K562 (cell line): ENCODE data around the gene RAB3D. TPM values are rescaled to one million over a fixed set of nuclear protein-coding genes. Genes with fewer than 3 reads are reported as not detected.
A peak's percentile ranks its signal among the peaks of the same experiment; 100 is the strongest.

ENCODE experiments used
- ATF1 ChIP-seq, 2 experiments: fragments of 450-650 bp in 1 of 2; IDR thresholded peaks; 2 replicates each; pipeline ENCODE4 v1.6.1; 2016; ENCODE audit warnings: missing compliant biosample characterization in 1 of 2, missing genetic modification characterization in 1 of 2
- E2F3 ChIP-seq: fragments of 250-450 bp; sonication (Bioruptor Pico); IDR thresholded peaks from 2 replicates; pipeline ENCODE4 v1.4.0; 2020; ENCODE audit warnings: mild to moderate bottlenecking
- HCFC1 ChIP-seq: IDR thresholded peaks from 2 replicates; pipeline ENCODE4 v1.6.1; 2012; ENCODE audit warnings: low read depth, low read length, improper control_type of control experiment
- HIVEP1 ChIP-seq: fragments of 250-450 bp; sonication (Bioruptor Pico); IDR thresholded peaks from 2 replicates; pipeline ENCODE4 v1.4.0; 2020; ENCODE audit warnings: mild to moderate bottlenecking
- JUN ChIP-seq, 2 experiments: sonication (generic) in 1 of 2; formaldehyde crosslinking in 1 of 2; IDR thresholded peaks; 2 replicates each; pipeline versions ENCODE4 v1.6.1 to v1.8.0; 2012 to 2022; ENCODE audit warnings: borderline replicate concordance in 2 of 2, mild to moderate bottlenecking in 2 of 2, improper control_type of control experiment in 1 of 2, low read depth in 1 of 2, low read length in 1 of 2, missing genetic modification reagents in 1 of 2
- NCOA1 ChIP-seq: fragments of 450-650 bp; IDR thresholded peaks from 2 replicates; pipeline ENCODE4 v1.6.1; 2016; ENCODE audit warnings: low read depth
- NFIC ChIP-seq: fragments of 450-650 bp; IDR thresholded peaks from 2 replicates; pipeline ENCODE4 v1.6.1; 2017; ENCODE audit warnings: mild to moderate bottlenecking, inconsistent platforms
- RFX5 ChIP-seq: IDR thresholded peaks from 2 replicates; pipeline ENCODE4 v1.6.1; 2011; ENCODE audit warnings: low read depth, mild to moderate bottlenecking, improper control_type of control experiment, low read length
- TBP ChIP-seq: optimal IDR thresholded peaks from 2 replicates; pipeline ENCODE3; 2011; ENCODE audit warnings: low read depth, low read length, improper control_type of control experiment
- ZNF134 ChIP-seq: fragments of 250-450 bp; sonication (Bioruptor Pico); conservative IDR thresholded peaks from 2 replicates; pipeline ENCODE4 v1.4.0; 2020
- ZNF444 ChIP-seq: fragments of 250-450 bp; sonication (Bioruptor Pico); IDR thresholded peaks from 2 replicates; pipeline ENCODE4 v1.4.0; 2020; ENCODE audit warnings: mild to moderate bottlenecking, moderate library complexity
- ZNF644 ChIP-seq: fragments of 200-800 bp; sonication (Bioruptor generic); IDR thresholded peaks from 2 replicates; pipeline ENCODE4 v1.6.1; 2016; ENCODE audit warnings: low read depth, missing genetic modification characterization, missing compliant biosample characterization
- polyA plus RNA-seq, 8 experiments: library from polyadenylated mRNA; depleted of rRNA in 4 of 8; stranded (reverse) in 5 of 8; unstranded in 3 of 8; fragments of >200 nt; fragmentation: Nextera tagmentation in 2 of 8; fragmentation: Illumina TruSeq in 1 of 8; extraction: Ambion mirVana in 2 of 8; extraction: Trizol in 1 of 8; gene quantifications; 2 replicates each; pipeline versions ENCODE4 v1.2.1 to v1.2.3, GENCODE V29; 2011 to 2014; ENCODE audit warnings: inconsistent platforms in 1 of 8, missing spikeins in 1 of 8
- total RNA-seq, 7 experiments: library from RNA; depleted of rRNA in 6 of 7; stranded (reverse); fragments of >200 nt in 6 of 7; fragmentation: Illumina TruSeq in 2 of 7; extraction: Trizol in 2 of 7; gene quantifications; 2 replicates each; pipeline versions ENCODE4 v1.2.1 to v1.2.3, GENCODE V29; 2011 to 2021; ENCODE audit warnings: low replicate concordance in 1 of 7
- TF ChIP-seq, protein P1 (sequence below), 2 experiments: fragments of 150-350 bp in 1 of 2; IDR thresholded peaks; 2 replicates each; pipeline ENCODE4 v1.6.1; 2012 to 2016; ENCODE audit warnings: low read depth in 2 of 2, low read length in 2 of 2, mild to moderate bottlenecking in 1 of 2, moderate library complexity in 1 of 2
- TF ChIP-seq, protein P2 (sequence below): fragments of 250-450 bp; sonication (Bioruptor Pico); IDR thresholded peaks from 2 replicates; pipeline ENCODE4 v1.4.0; 2020; ENCODE audit warnings: mild to moderate bottlenecking
- TF ChIP-seq, protein P3 (sequence below): fragments of 450-650 bp; formaldehyde crosslinking; IDR thresholded peaks from 2 replicates; pipeline ENCODE4 v1.4.0; 2022; ENCODE audit warnings: missing genetic modification characterization

Gene RAB3D
- total and polyA plus RNA-seq, 9 of the 15 experiments (the other 6 are each of a cell fraction or from before 2014, with no cell fraction given) = 0.34 to 3.3 (median 1.3) TPM

DNA sequence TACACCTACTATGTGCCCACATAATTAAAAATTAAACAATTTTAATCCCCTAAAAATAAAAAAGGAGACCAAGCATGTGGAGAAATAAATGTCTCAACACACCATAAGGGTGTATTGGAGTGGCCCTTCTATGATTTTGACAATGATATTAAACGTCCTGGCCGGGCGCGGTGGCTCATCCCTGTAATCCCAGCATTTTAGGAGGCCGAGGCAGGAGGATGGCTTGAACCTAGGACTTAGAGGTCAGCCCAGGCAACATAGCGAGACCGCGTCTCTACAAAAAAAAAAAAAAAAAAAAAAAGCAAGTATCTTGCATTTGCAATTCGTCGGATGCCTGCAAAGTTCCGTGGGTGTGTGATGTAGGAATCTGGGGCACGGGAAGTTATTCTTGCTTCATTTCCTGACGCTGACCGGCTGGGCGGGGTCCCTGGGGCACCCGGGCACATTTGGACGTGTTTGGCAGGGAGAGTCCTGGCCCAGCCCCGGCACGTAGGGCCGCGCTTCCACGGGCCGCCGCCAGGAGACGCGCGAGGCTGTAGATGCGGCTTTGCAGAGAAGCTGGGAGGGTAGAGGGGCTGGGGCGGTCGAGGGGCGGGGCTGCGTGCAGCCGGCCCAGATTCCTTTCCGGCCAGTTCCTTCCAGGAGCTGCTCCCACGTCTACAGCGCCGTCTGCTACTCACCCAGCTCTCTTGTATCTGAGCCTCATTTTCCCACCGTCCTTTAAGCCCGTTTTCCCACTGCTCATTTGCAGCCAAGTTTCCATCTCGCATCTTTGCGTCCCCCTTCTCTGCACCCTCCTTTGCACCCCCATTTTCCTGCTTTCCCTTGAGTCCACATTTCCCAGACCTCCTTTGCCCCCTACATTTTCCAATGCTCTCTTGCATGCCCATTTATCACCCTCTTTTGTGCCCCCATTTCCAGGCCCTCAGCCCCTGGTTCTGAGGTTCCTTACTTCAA lies 45.7 kb downstream of the RAB3D start (continued):
- TF ChIP-seq JUN (IDR thresholded peaks at IDR 0.05; ENCODE audit: borderline replicate concordance, low read depth, low read length) = no peak
- TF ChIP-seq JUN (CRISPR knock-in tag; IDR thresholded peaks at IDR 0.05; ENCODE audit: borderline replicate concordance) = no peak
- no peak for TF ChIP-seq NFIC
- 0 out of 2 replicates have a peak, but pooled peaks have one; percentile 20 for TF ChIP-seq NCOA1
- TF ChIP-seq E2F3 (CRISPR knock-in tag) = no peak
- no peak; the same call in 1 of the 2 replicates for TF ChIP-seq HCFC1
- no peak for TF ChIP-seq ZNF444 (CRISPR knock-in tag)
- TF ChIP-seq HIVEP1 = no peak
- TF ChIP-seq, protein P1, sequence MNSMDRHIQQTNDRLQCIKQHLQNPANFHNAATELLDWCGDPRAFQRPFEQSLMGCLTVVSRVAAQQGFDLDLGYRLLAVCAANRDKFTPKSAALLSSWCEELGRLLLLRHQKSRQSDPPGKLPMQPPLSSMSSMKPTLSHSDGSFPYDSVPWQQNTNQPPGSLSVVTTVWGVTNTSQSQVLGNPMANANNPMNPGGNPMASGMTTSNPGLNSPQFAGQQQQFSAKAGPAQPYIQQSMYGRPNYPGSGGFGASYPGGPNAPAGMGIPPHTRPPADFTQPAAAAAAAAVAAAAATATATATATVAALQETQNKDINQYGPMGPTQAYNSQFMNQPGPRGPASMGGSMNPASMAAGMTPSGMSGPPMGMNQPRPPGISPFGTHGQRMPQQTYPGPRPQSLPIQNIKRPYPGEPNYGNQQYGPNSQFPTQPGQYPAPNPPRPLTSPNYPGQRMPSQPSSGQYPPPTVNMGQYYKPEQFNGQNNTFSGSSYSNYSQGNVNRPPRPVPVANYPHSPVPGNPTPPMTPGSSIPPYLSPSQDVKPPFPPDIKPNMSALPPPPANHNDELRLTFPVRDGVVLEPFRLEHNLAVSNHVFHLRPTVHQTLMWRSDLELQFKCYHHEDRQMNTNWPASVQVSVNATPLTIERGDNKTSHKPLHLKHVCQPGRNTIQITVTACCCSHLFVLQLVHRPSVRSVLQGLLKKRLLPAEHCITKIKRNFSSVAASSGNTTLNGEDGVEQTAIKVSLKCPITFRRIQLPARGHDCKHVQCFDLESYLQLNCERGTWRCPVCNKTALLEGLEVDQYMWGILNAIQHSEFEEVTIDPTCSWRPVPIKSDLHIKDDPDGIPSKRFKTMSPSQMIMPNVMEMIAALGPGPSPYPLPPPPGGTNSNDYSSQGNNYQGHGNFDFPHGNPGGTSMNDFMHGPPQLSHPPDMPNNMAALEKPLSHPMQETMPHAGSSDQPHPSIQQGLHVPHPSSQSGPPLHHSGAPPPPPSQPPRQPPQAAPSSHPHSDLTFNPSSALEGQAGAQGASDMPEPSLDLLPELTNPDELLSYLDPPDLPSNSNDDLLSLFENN (IDR thresholded peaks at IDR 0.05; ENCODE audit: low read depth in 2 of 2, low read length in 2 of 2) = 0 out of 4 replicates have a peak, but pooled peaks of 1 of the 2 experiments have one; percentile 29
- TF ChIP-seq ZNF644 = no peak
- TF ChIP-seq, protein P2, sequence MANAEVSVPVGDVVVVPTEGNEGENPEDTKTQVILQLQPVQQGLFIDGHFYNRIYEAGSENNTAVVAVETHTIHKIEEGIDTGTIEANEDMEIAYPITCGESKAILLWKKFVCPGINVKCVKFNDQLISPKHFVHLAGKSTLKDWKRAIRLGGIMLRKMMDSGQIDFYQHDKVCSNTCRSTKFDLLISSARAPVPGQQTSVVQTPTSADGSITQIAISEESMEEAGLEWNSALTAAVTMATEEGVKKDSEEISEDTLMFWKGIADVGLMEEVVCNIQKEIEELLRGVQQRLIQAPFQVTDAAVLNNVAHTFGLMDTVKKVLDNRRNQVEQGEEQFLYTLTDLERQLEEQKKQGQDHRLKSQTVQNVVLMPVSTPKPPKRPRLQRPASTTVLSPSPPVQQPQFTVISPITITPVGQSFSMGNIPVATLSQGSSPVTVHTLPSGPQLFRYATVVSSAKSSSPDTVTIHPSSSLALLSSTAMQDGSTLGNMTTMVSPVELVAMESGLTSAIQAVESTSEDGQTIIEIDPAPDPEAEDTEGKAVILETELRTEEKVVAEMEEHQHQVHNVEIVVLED (CRISPR knock-in tag) = no peak
- TF ChIP-seq TBP = no peak
- no peak for TF ChIP-seq ZNF134 (CRISPR knock-in tag)
- TF ChIP-seq ATF1 (CRISPR knock-in tag; IDR thresholded peaks at IDR 0.05) = no peak
- peak; percentile 55; the same call in 1 of the 2 replicates for TF ChIP-seq ATF1 (tag; IDR thresholded peaks at IDR 0.05)
- TF ChIP-seq RFX5 = no peak
- TF ChIP-seq, protein P3, sequence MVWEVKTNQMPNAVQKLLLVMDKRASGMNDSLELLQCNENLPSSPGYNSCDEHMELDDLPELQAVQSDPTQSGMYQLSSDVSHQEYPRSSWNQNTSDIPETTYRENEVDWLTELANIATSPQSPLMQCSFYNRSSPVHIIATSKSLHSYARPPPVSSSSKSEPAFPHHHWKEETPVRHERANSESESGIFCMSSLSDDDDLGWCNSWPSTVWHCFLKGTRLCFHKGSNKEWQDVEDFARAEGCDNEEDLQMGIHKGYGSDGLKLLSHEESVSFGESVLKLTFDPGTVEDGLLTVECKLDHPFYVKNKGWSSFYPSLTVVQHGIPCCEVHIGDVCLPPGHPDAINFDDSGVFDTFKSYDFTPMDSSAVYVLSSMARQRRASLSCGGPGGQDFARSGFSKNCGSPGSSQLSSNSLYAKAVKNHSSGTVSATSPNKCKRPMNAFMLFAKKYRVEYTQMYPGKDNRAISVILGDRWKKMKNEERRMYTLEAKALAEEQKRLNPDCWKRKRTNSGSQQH = no peak
